Measurements from ENCODE around the gene ZG16.

DNA sequence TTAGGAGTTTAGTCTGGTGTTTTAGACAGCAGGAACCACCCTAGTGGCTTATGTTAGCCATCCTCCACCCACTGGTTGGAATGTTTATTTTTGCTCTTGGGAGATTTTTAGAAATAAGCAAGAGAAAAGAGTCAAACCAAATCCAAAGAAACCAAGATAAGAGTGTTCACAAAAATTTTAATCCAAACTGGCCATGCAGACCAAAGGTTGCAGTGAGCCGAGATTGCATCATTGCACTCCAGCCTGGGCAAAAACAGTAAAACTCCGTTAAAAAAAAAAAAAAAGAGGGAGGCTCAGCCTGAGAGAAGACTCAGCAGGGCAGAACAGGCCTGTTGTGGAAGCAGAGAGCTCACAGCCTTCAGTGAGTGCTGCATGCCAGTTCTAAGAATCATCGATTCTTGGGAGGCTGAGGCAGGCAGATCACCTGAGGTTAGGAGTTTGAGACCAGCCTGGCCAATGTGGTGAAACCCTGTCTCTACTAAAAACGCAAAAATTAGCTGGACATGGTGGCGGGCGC lies 20.0 kb upstream of the ZG16 start:
- TF ChIP-seq, protein P1, sequence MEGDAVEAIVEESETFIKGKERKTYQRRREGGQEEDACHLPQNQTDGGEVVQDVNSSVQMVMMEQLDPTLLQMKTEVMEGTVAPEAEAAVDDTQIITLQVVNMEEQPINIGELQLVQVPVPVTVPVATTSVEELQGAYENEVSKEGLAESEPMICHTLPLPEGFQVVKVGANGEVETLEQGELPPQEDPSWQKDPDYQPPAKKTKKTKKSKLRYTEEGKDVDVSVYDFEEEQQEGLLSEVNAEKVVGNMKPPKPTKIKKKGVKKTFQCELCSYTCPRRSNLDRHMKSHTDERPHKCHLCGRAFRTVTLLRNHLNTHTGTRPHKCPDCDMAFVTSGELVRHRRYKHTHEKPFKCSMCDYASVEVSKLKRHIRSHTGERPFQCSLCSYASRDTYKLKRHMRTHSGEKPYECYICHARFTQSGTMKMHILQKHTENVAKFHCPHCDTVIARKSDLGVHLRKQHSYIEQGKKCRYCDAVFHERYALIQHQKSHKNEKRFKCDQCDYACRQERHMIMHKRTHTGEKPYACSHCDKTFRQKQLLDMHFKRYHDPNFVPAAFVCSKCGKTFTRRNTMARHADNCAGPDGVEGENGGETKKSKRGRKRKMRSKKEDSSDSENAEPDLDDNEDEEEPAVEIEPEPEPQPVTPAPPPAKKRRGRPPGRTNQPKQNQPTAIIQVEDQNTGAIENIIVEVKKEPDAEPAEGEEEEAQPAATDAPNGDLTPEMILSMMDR (IDR thresholded peaks at IDR 0.05; ENCODE audit: low read depth, low read length) = no peak
- TF ChIP-seq EZH2phosphoT487 (IDR thresholded peaks at IDR 0.05; ENCODE audit: low read depth) = no peak
